BJ (cell line): Measurements from ENCODE around the gene COL6A3. TPM values are rescaled to one million over a fixed set of nuclear protein-coding genes. Genes with fewer than 3 reads are reported as not detected.

Experiments
- CTCF ChIA-PET: fragments of 350-600 bp; formaldehyde crosslinking; extraction: SDS; loops from one replicate; lab custom pipeline; 2021; ENCODE audit warnings: antibody characterized with exemption, inconsistent platforms; lab: Yijun Ruan, JAX
- POLR2A ChIA-PET: fragments of 300-600 bp; sonication (Branson Sonifier 250); formaldehyde crosslinking; extraction: SDS; loops from one replicate; lab custom pipeline; 2021; ENCODE audit warnings: antibody characterized with exemption; lab: Charles Lee
- DNase-seq: peaks from one replicate; pipeline ENCODE4 v3.0.0-alpha.2; 2011; ENCODE audit warnings: low read depth
- H3K27me3 ChIP-seq: 2 replicates; pipeline ENCODE4 v1.6.0; 2011; ENCODE audit warnings: low read length; ENCODE audit not compliant: control insufficient read depth, insufficient read depth
- H3K36me3 ChIP-seq: 2 replicates; pipeline ENCODE4 v1.5.1; 2011; ENCODE audit warnings: low read length; ENCODE audit not compliant: control insufficient read depth, insufficient read depth
- H3K4me3 ChIP-seq: 2 replicates; pipeline ENCODE4 v1.5.1; 2011; ENCODE audit warnings: low read depth, mild to moderate bottlenecking, control low read depth, low read length
- CTCF ChIP-seq: IDR thresholded peaks from 2 replicates; pipeline ENCODE4 v1.5.1; 2011; ENCODE audit warnings: low read depth, mild to moderate bottlenecking, control low read depth, inconsistent platforms, low read length, moderate library complexity; ENCODE audit not compliant: insufficient read depth
- polyA plus RNA-seq: library from polyadenylated mRNA; depleted of rRNA; stranded (reverse); fragments of >200 nt; gene quantifications from 2 replicates; pipeline ENCODE4 v1.2.3, GENCODE V29; 2011

The COL6A3 gene
- polyA plus RNA-seq, 1 experiment: 695 TPM

DNA sequence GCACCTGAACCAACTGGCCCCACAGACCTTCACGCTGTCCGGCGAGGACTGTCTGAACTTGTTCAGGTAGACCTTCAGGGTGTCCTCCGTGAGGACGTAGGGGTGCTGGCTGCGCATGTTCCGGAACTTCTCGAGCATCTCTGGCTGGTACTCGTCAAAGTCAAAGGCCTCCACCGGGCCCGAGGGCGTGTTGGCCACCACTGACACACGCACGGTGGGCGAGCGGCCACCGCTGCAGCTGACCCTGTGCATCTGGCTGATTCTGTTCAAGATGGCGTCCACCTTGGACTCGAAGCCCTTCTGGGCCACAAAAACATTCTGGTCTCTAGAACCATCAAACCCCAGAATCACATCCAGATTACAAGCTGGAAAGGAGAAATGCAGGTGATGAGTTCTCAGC is 48.3 kb downstream of the COL6A3 start:
- Histone ChIP-seq H3K4me3 (no peak overlapping the region), H3K27me3 (no peaks in the 10 kb centered on the region), H3K36me3 (peaks cover 65% of the 10 kb centered on the region)
- TF ChIP-seq CTCF: no peak
- no peak for DNase-seq
- ChIA-PET POLR2A (no interaction called here), CTCF (no interaction called here)

DNA sequence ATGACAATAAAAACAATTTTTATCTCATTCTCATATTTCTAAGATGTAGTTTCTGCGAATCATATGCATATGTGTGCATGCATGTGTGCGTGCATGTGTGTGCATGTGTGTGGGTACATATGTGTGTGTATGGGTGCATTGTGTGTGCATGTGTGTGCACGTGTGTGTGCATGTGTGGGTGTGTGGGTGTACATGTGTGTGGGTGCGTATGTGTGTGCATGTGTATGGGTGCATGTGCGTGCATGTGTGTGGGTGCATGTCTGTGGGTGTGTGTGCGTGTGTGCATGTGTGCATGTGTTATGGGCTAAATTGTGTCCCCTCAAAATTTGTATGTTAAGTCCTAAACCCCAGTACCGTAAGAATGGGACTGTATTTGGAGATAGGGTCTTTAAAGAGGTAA is 49.3 kb downstream of the COL6A3 start:
- Histone ChIP-seq H3K36me3 (peaks cover 72% of the 10 kb centered on the region), H3K27me3 (no peaks in the 10 kb centered on the region), H3K4me3 (no peak overlapping the region)
- no peak for DNase-seq
- no peak for TF ChIP-seq CTCF
- POLR2A ChIA-PET: no interaction called here
- CTCF ChIA-PET: no interaction called here

GRCh38 chr2:237361194-237362004 is 52.6 kb downstream of the COL6A3 start:
- ChIA-PET POLR2A (no interaction called here), CTCF (interaction anchor here (0.8 kb wide), 1 partner anchor 274 kb away, joined by 3 read pairs; no protein-coding TSS in a partner anchor)
- peaks cover 70% of the 10 kb centered on the region for H3K36me3 ChIP-seq
- no peak for TF ChIP-seq CTCF
- DNase-seq: no peak
- H3K27me3 ChIP-seq: no peaks in the 10 kb centered on the region
- no peak overlapping the region for H3K4me3 ChIP-seq

DNA sequence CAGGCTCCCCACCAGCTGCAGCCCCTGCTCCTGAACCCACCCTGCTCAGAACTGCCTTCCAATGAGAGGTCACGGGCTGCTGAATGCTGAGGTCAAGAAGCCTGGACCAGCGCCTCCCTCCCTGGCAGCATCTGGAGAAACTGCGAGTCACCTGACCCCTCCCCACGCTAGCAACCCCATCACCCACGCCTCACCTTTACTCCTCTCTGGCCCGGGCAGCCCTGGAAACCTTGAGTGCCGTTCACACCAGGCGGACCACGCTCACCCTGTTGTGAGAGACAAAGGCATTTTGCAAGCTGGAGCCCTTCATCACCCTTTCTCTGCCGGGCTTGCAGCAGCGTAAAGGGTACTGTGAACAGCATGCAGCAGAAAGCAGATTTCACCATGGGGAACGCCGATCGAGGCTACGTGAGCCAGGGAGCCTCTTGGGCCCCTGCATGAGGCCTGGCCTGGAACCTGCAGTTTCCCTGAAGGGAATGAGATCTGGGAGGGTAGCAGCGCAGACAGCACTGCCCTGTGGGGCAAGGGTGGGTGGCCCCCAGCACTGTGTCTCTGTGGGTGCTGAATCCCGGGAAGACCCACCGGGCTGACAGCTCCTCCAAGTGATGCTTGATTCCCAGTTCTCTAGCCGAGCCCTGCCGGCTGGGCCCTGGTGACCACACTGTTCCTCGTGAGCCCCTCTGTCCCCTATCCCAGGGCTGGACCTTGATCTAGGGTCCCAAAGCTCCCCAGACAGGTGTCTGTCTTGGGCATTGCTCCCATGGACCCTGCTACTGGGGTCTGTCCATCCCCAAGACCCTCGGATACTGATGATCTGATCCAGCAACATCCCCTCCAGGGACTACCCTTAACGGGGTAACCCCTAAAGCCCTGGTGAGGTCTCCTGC is 53.8 kb downstream of the COL6A3 start:
- no peak overlapping the region for H3K4me3 ChIP-seq
- ChIA-PET CTCF (interaction anchor here (0.8 kb wide), 2 partner anchors 29 to 81 kb away, joined by 3 read pairs; no protein-coding TSS in a partner anchor), POLR2A (no interaction called here)
- peaks cover 69% of the 10 kb centered on the region for H3K36me3 ChIP-seq
- no peaks in the 10 kb centered on the region for H3K27me3 ChIP-seq
- no peak for TF ChIP-seq CTCF
- DNase-seq: no peak

DNA sequence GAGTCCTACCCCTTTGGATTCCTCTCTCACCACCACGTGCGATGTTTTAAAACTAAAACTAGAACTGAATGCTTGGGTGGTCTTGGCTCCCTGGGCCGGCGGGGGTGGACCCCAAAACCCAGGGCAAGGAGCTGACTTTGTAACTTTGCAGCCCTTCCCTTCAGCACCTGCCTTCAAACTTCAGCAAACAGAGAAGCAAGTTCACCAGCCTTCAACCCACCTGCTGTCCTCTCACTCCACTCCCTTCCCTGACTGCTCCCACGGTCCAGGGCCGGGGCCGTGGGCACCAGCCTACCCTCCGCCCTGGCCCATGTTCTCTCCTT is 54.5 kb downstream of the COL6A3 start:
- CTCF ChIA-PET: interaction anchor here (0.8 kb wide), 1 partner anchor 80 kb away, joined by 3 read pairs; no protein-coding TSS in a partner anchor
- POLR2A ChIA-PET: no interaction called here
- H3K4me3 ChIP-seq: no peak overlapping the region
- H3K36me3 ChIP-seq: peaks cover 63% of the 10 kb centered on the region
- no peak for DNase-seq
- TF ChIP-seq CTCF: no peak
- H3K27me3 ChIP-seq: no peaks in the 10 kb centered on the region
